Measurements from ENCODE around the gene MAGOHB.
A peak's percentile ranks its signal among the peaks of the same experiment; 100 is the strongest.

MAGOHB gene

GRCh38 chr12:10633541-10633940, 20.1 kb upstream of the MAGOHB start:
- Histone ChIP-seq H3K9me3 (ENCODE audit: insufficient read depth, low read depth, low read length) (no peaks in the 10 kb centered on the region), H3K36me3 (ENCODE audit: insufficient read depth, low read depth, low read length) (no peaks in the 10 kb centered on the region), H3K27me3 (ENCODE audit: insufficient read depth, low read length) (no peaks in the 10 kb centered on the region), H3K4me1 (ENCODE audit: insufficient read depth, low read length) (peaks cover 5% of the 10 kb centered on the region), H3K9ac (ENCODE audit: low read depth, low read length) (no peak overlapping the region), H3K27ac (ENCODE audit: low read length) (no peak overlapping the region), H3K4me3 (ENCODE audit: low read length) (no peak overlapping the region)

- Histone ChIP-seq H3K27me3 (ENCODE audit: insufficient read depth, low read length) (no peaks in the 10 kb centered on the region), H3K4me1 (ENCODE audit: insufficient read depth, low read length) (peaks cover 9% of the 10 kb centered on the region), H3K27ac (ENCODE audit: low read length) (no peak overlapping the region), H3K9me3 (ENCODE audit: insufficient read depth, low read depth, low read length) (no peaks in the 10 kb centered on the region), H3K4me3 (ENCODE audit: low read length) (no peak overlapping the region), H3K9ac (ENCODE audit: low read depth, low read length) (no peak overlapping the region), H3K36me3 (ENCODE audit: insufficient read depth, low read depth, low read length) (no peaks in the 10 kb centered on the region)
Observed at GRCh38 chr12:10632226-10632625, 18.8 kb upstream of the MAGOHB start.

GRCh38 chr12:10624605-10625004, 11.2 kb upstream of the MAGOHB start:
- H3K4me3 ChIP-seq (ENCODE audit: low read length): no peak overlapping the region
- no peaks in the 10 kb centered on the region for H3K27me3 ChIP-seq (ENCODE audit: insufficient read depth, low read length)
- no peaks in the 10 kb centered on the region for H3K9me3 ChIP-seq (ENCODE audit: insufficient read depth, low read depth, low read length)
- H3K36me3 ChIP-seq (ENCODE audit: insufficient read depth, low read depth, low read length): no peaks in the 10 kb centered on the region
- H3K27ac ChIP-seq (ENCODE audit: low read length): no peak overlapping the region
- H3K4me1 ChIP-seq (ENCODE audit: insufficient read depth, low read length): peaks cover 5% of the 10 kb centered on the region
- no peak overlapping the region for H3K9ac ChIP-seq (ENCODE audit: low read depth, low read length)

- no peaks in the 10 kb centered on the region for H3K36me3 ChIP-seq (ENCODE audit: insufficient read depth, low read depth, low read length)
- H3K9me3 ChIP-seq (ENCODE audit: insufficient read depth, low read depth, low read length): no peaks in the 10 kb centered on the region
- H3K9ac ChIP-seq (ENCODE audit: low read depth, low read length): no peak overlapping the region
- no peaks in the 10 kb centered on the region for H3K27me3 ChIP-seq (ENCODE audit: insufficient read depth, low read length)
- no peak overlapping the region for H3K27ac ChIP-seq (ENCODE audit: low read length)
- H3K4me3 ChIP-seq (ENCODE audit: low read length): no peak overlapping the region
- H3K4me1 ChIP-seq (ENCODE audit: insufficient read depth, low read length): no peaks in the 10 kb centered on the region; the same call in 1 of the 2 replicates
Observed at GRCh38 chr12:10623131-10623530, 9.7 kb upstream of the MAGOHB start.

- no peaks in the 10 kb centered on the region for H3K4me1 ChIP-seq (ENCODE audit: insufficient read depth, low read length)
- no peaks in the 10 kb centered on the region for H3K36me3 ChIP-seq (ENCODE audit: insufficient read depth, low read depth, low read length)
- H3K27me3 ChIP-seq (ENCODE audit: insufficient read depth, low read length): no peaks in the 10 kb centered on the region
- H3K9ac ChIP-seq (ENCODE audit: low read depth, low read length): no peak overlapping the region
- H3K9me3 ChIP-seq (ENCODE audit: insufficient read depth, low read depth, low read length): no peaks in the 10 kb centered on the region
- no peak overlapping the region for H3K27ac ChIP-seq (ENCODE audit: low read length)
- no peak overlapping the region for H3K4me3 ChIP-seq (ENCODE audit: low read length)
Observed at GRCh38 chr12:10621278-10621677, 7.9 kb upstream of the MAGOHB start.

- H3K9me3 ChIP-seq (ENCODE audit: insufficient read depth, low read depth, low read length): no peaks in the 10 kb centered on the region
- no peak overlapping the region for H3K9ac ChIP-seq (ENCODE audit: low read depth, low read length)
- H3K4me3 ChIP-seq (ENCODE audit: low read length): no peak overlapping the region
- H3K27ac ChIP-seq (ENCODE audit: low read length): no peak overlapping the region
- H3K27me3 ChIP-seq (ENCODE audit: insufficient read depth, low read length): no peaks in the 10 kb centered on the region
- H3K4me1 ChIP-seq (ENCODE audit: insufficient read depth, low read length): no peaks in the 10 kb centered on the region
- H3K36me3 ChIP-seq (ENCODE audit: insufficient read depth, low read depth, low read length): no peaks in the 10 kb centered on the region
Observed at GRCh38 chr12:10620078-10620779, 6.8 kb upstream of the MAGOHB start.

GRCh38 chr12:10618338-10618987, 5.1 kb upstream of the MAGOHB start:
- H3K27ac ChIP-seq (ENCODE audit: low read length): no peak overlapping the region
- H3K27me3 ChIP-seq (ENCODE audit: insufficient read depth, low read length): no peaks in the 10 kb centered on the region
- H3K36me3 ChIP-seq (ENCODE audit: insufficient read depth, low read depth, low read length): no peaks in the 10 kb centered on the region
- no peaks in the 10 kb centered on the region for H3K9me3 ChIP-seq (ENCODE audit: insufficient read depth, low read depth, low read length)
- no peak overlapping the region for H3K9ac ChIP-seq (ENCODE audit: low read depth, low read length)
- H3K4me1 ChIP-seq (ENCODE audit: insufficient read depth, low read length): no peaks in the 10 kb centered on the region
- H3K4me3 ChIP-seq (ENCODE audit: low read length): no peak overlapping the region

- Histone ChIP-seq H3K4me3 (ENCODE audit: low read length) (no peak overlapping the region), H3K9ac (ENCODE audit: low read depth, low read length) (no peak overlapping the region)
Observed at GRCh38 chr12:10617863-10618262, 4.5 kb upstream of the MAGOHB start.

GRCh38 chr12:10615532-10615931, 2.1 kb upstream of the MAGOHB start:
- H3K27ac ChIP-seq (ENCODE audit: low read length): no peak overlapping the region
- peaks cover 20% of the 10 kb centered on the region for H3K36me3 ChIP-seq (ENCODE audit: insufficient read depth, low read depth, low read length)
- no peak overlapping the region for H3K4me3 ChIP-seq (ENCODE audit: low read length)
- 0 out of 2 replicates have a peak, but pooled peaks cover 5% of the 10 kb centered on the region for H3K4me1 ChIP-seq (ENCODE audit: insufficient read depth, low read length)
- H3K27me3 ChIP-seq (ENCODE audit: insufficient read depth, low read length): no peaks in the 10 kb centered on the region
- no peak overlapping the region for H3K9ac ChIP-seq (ENCODE audit: low read depth, low read length)
- no peaks in the 10 kb centered on the region for H3K9me3 ChIP-seq (ENCODE audit: insufficient read depth, low read depth, low read length)

More at GRCh38 chr12:10617863-10618262, 4.5 kb upstream of the MAGOHB start:
- no peaks in the 10 kb centered on the region for H3K4me1 ChIP-seq (ENCODE audit: insufficient read depth, low read length)
- no peaks in the 10 kb centered on the region for H3K36me3 ChIP-seq (ENCODE audit: insufficient read depth, low read depth, low read length)
- no peaks in the 10 kb centered on the region for H3K9me3 ChIP-seq (ENCODE audit: insufficient read depth, low read depth, low read length)
- H3K27me3 ChIP-seq (ENCODE audit: insufficient read depth, low read length): no peaks in the 10 kb centered on the region
- no peak overlapping the region for H3K27ac ChIP-seq (ENCODE audit: low read length)

- no peaks in the 10 kb centered on the region for H3K9me3 ChIP-seq (ENCODE audit: insufficient read depth, low read depth, low read length)
- peak overlapping the region; percentile 86 for H3K27ac ChIP-seq (ENCODE audit: low read length)
- peak overlapping the region; percentile 100 for H3K4me3 ChIP-seq (ENCODE audit: low read length)
- no peaks in the 10 kb centered on the region for H3K27me3 ChIP-seq (ENCODE audit: insufficient read depth, low read length)
- 0 out of 2 replicates have a peak, but pooled peaks cover 5% of the 10 kb centered on the region for H3K4me1 ChIP-seq (ENCODE audit: insufficient read depth, low read length)
- peak overlapping the region; percentile 98 for H3K9ac ChIP-seq (ENCODE audit: low read depth, low read length)
- peaks cover 35% of the 10 kb centered on the region for H3K36me3 ChIP-seq (ENCODE audit: insufficient read depth, low read depth, low read length)
Observed at GRCh38 chr12:10614056-10614370, 604 bp upstream of the MAGOHB start.

- peak overlapping the region; percentile 86 for H3K27ac ChIP-seq (ENCODE audit: low read length)
- H3K9ac ChIP-seq (ENCODE audit: low read depth, low read length): peak overlapping the region; percentile 98
- 0 out of 2 replicates have a peak, but pooled peaks cover 5% of the 10 kb centered on the region for H3K4me1 ChIP-seq (ENCODE audit: insufficient read depth, low read length)
- peaks cover 45% of the 10 kb centered on the region for H3K36me3 ChIP-seq (ENCODE audit: insufficient read depth, low read depth, low read length)
- no peaks in the 10 kb centered on the region for H3K27me3 ChIP-seq (ENCODE audit: insufficient read depth, low read length)
- H3K4me3 ChIP-seq (ENCODE audit: low read length): peak overlapping the region; percentile 100
- no peaks in the 10 kb centered on the region for H3K9me3 ChIP-seq (ENCODE audit: insufficient read depth, low read depth, low read length)
Observed at GRCh38 chr12:10612984-10613348, 443 bp downstream of the MAGOHB start.

GRCh38 chr12:10612110-10612509, 1.3 kb downstream of the MAGOHB start:
- H3K36me3 ChIP-seq (ENCODE audit: insufficient read depth, low read depth, low read length): peaks cover 54% of the 10 kb centered on the region
- peak overlapping the region; percentile 100 for H3K4me3 ChIP-seq (ENCODE audit: low read length)
- H3K27ac ChIP-seq (ENCODE audit: low read length): peak overlapping the region; percentile 86
- H3K9me3 ChIP-seq (ENCODE audit: insufficient read depth, low read depth, low read length): no peaks in the 10 kb centered on the region
- H3K9ac ChIP-seq (ENCODE audit: low read depth, low read length): peak overlapping the region; percentile 98
- H3K4me1 ChIP-seq (ENCODE audit: insufficient read depth, low read length): 0 out of 2 replicates have a peak, but pooled peaks cover 5% of the 10 kb centered on the region
- H3K27me3 ChIP-seq (ENCODE audit: insufficient read depth, low read length): no peaks in the 10 kb centered on the region

Measured in iPS-20b (cell line).